B cell (primary cell): ENCODE measurements around the gene FAM114A1. TPM values are rescaled to one million over a fixed set of nuclear protein-coding genes. Genes with fewer than 3 reads are reported as not detected.

Source experiments
- ATAC-seq: fragments of 200-7000 bp; cut with Tn5 transposase; one replicate; pipeline ENCODE4 v1.10.0; 2021; ENCODE audit warnings: low read depth, mild to moderate bottlenecking, moderate number of reproducible peaks, moderate library complexity
- CTCF ChIA-PET: fragments of 350-600 bp; sonication (Branson Sonifier 250); formaldehyde crosslinking; loops from one replicate; lab custom pipeline; 2021; ENCODE audit warnings: antibody characterized with exemption, inconsistent platforms; lab: Charles Lee
- POLR2A ChIA-PET: fragments of 350-600 bp; sonication (Branson Sonifier 250); formaldehyde crosslinking; loops from one replicate; lab custom pipeline; 2021; ENCODE audit warnings: antibody characterized with exemption; lab: Charles Lee
- DNase-seq: peaks from one replicate; pipeline ENCODE4 v3.0.0; 2013
- H2AFZ ChIP-seq: 2 replicates; pipeline ENCODE4 v1.6.1; 2012; ENCODE audit warnings: mild to moderate bottlenecking, low read depth, low read length; ENCODE audit not compliant: insufficient read depth, poor library complexity, severe bottlenecking
- H3K27ac ChIP-seq, 2 donors: 1 replicate in 1 of 2; 2 replicates in 1 of 2; pipeline ENCODE4 v1.5.1; 2012 to 2013; ENCODE audit warnings: low read length in 2 of 2, mild to moderate bottlenecking in 2 of 2, moderate library complexity in 1 of 2
- H3K27me3 ChIP-seq, 4 experiments: fragments of 200-600 bp in 1 of 4; sonication (generic) in 1 of 4; replicated peaks in 1 of 4; 1 replicate in 2 of 4; 2 replicates in 2 of 4; pipeline versions ENCODE4 v1.6.1 to v1.7.0; 2013 to 2016; ENCODE audit warnings: low read length in 3 of 4, mild to moderate bottlenecking in 2 of 4, mixed read lengths in 1 of 4, moderate library complexity in 1 of 4; ENCODE audit not compliant: insufficient read depth in 4 of 4, control insufficient read depth in 3 of 4; ENCODE audit errors: control extremely low read depth in 1 of 4
- H3K36me3 ChIP-seq, 2 experiments: replicated peaks in 1 of 2; 1 replicate in 1 of 2; 2 replicates in 1 of 2; pipeline versions ENCODE4 v1.6.1 to v1.7.1; 2013; ENCODE audit warnings: low read length in 1 of 2; ENCODE audit not compliant: insufficient read depth in 2 of 2, control insufficient read depth in 1 of 2; ENCODE audit errors: control extremely low read depth in 1 of 2, extremely low read depth in 1 of 2
- H3K4me1 ChIP-seq, 2 donors: fragments of 200-600 bp in 1 of 2; sonication (generic) in 1 of 2; 1 replicate in 1 of 2; 2 replicates in 1 of 2; pipeline versions ENCODE4 v1.5.1 to v1.6.1; 2013 to 2017; ENCODE audit warnings: low read length in 2 of 2; ENCODE audit not compliant: control insufficient read depth in 2 of 2, insufficient read depth in 2 of 2
- H3K4me2 ChIP-seq: replicated peaks from 2 replicates; pipeline ENCODE3; 2012; ENCODE audit warnings: mild to moderate bottlenecking, low read depth, low read length; ENCODE audit not compliant: poor library complexity, severe bottlenecking
- H3K4me3 ChIP-seq, 5 experiments: fragments of 200-600 bp in 1 of 5; sonication (generic) in 1 of 5; 1 replicate in 3 of 5; 2 replicates in 2 of 5; pipeline versions ENCODE4 v1.5.1 to v1.7.0; 2011 to 2016; ENCODE audit warnings: low read length in 4 of 5, mild to moderate bottlenecking in 4 of 5, low read depth in 2 of 5, control low read depth in 1 of 5, moderate library complexity in 1 of 5; ENCODE audit not compliant: insufficient read depth in 1 of 5; ENCODE audit errors: control extremely low read depth in 1 of 5, extremely low read depth in 1 of 5
- H3K79me2 ChIP-seq: fragments of 200-600 bp; sonication (generic); one replicate; pipeline ENCODE4 v1.6.0; 2016; ENCODE audit warnings: low read length; ENCODE audit not compliant: control insufficient read depth, insufficient read depth
- H3K9ac ChIP-seq: fragments of 200-600 bp; sonication (generic); 2 replicates; pipeline ENCODE4 v1.6.1; 2017; ENCODE audit warnings: mild to moderate bottlenecking, low read length, moderate library complexity
- H3K9me3 ChIP-seq, 3 donors: one replicate each; pipeline versions ENCODE4 v1.6.1 to v1.7.1; 2013; ENCODE audit warnings: low read length in 2 of 3; ENCODE audit not compliant: control insufficient read depth in 2 of 3, insufficient read depth in 1 of 3; ENCODE audit errors: control extremely low read depth in 1 of 3
- H4K20me1 ChIP-seq: 2 replicates; pipeline ENCODE4 v1.6.0; 2012; ENCODE audit warnings: mild to moderate bottlenecking, low read length; ENCODE audit not compliant: insufficient read depth, control insufficient read depth, poor library complexity, severe bottlenecking
- H3K27ac Mint-ChIP-seq: one replicate; pipeline ENCODE4 v1.8.0; 2021; ENCODE audit warnings: mixed read lengths
- H3K27me3 Mint-ChIP-seq: one replicate; pipeline ENCODE4 v1.8.0; 2021; ENCODE audit warnings: mixed read lengths
- H3K4me1 Mint-ChIP-seq: one replicate; pipeline ENCODE4 v1.8.0; 2021; ENCODE audit warnings: mixed read lengths
- H3K4me3 Mint-ChIP-seq: one replicate; pipeline ENCODE4 v1.8.0; 2021; ENCODE audit warnings: mixed read lengths
- H3K9me3 Mint-ChIP-seq: one replicate; pipeline ENCODE4 v1.8.0; 2022; ENCODE audit warnings: mixed read lengths; ENCODE audit not compliant: insufficient read depth
- EZH2 ChIP-seq: IDR thresholded peaks from 2 replicates; pipeline ENCODE4 v1.6.1; 2012; ENCODE audit warnings: borderline replicate concordance, low read depth, mild to moderate bottlenecking, moderate library complexity, low read length; ENCODE audit not compliant: insufficient read depth, poor library complexity, severe bottlenecking
- WGBS: methylation state at CpG from one replicate; pipeline ENCODE4 v1.1.5; 2013; ENCODE audit warnings: missing lambda C conversion rate; ENCODE audit not compliant: insufficient coverage; 5-methylcytosine and 5-hydroxymethylcytosine counted together
- intact Hi-C: fragments of 100-400 bp; cut with micrococcal nuclease; formaldehyde crosslinking; loops from one replicate; pipeline ENCODE4 v1.10.0; 2022
- polyA plus RNA-seq: library from polyadenylated mRNA; depleted of rRNA; stranded (reverse); fragments of >200 nt; gene quantifications from 2 replicates; pipeline ENCODE4 v1.2.3, GENCODE V29; 2012
- total RNA-seq, 2 donors: library from RNA; stranded (reverse); fragments of 120-200 nt in 1 of 2; gene quantifications; 1 replicate in 1 of 2; 2 replicates in 1 of 2; pipeline versions ENCODE4 v1.2.3 to v1.2.4, GENCODE V29; 2013 to 2022
- TF ChIP-seq, protein P1 (sequence below): fragments of 200-600 bp; IDR thresholded peaks from one replicate; pipeline ENCODE4 v1.8.0; 2022; ENCODE audit warnings: antibody characterized with exemption, mild to moderate bottlenecking

FAM114A1 gene
- total and polyA plus RNA-seq, 2 donors (not counting 1 experiment from before 2014, with no cell fraction given): 0.30 to 2.9 TPM

DNA sequence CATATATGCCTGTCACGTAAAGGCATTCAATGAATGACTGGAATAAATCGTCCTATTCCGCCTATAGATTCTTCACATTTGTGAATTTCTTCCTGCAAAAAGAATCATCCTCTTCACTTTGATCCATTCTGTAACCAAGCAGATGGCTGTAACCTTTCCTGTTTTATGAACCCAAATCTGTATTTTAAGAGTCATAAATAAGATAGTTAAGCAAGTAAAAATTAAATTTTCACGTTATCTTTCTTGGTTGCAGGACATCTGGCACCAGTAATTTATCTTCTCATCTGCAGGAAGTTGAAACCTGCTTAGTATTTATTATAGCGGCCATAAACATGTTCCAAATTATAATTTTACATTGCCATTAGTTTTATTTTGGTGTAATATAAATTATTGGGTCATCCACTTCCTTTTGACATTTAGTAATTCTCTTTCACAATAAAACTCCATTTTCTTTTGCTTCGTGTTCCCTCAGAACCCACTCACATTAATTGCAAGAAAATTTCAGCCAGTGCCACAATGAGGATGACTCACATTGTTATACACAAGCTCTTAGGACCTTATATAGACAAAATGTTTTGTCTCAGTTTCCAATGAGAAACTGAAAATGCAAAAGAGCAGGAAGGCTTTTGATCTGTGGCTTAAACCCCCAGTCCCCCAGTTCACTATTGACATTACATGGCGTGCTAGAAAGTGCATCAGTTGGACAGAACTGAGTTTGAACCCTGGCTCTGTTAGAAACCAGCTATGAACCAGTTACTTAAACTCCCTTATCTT lies 113.5 kb downstream of the FAM114A1 start:
- Histone ChIP-seq H3K9ac (no peak overlapping the region), H3K27ac (no peak overlapping the region), H3K4me1 (peaks cover 17 to 22% of the 10 kb centered on the region in 2 donors), H3K9me3 (no peaks in the 10 kb centered on the region), H4K20me1 (no peaks in the 10 kb centered on the region), H3K4me2 (no peak overlapping the region), H3K27me3 (no peaks in the 10 kb centered on the region), H2AFZ (no peak overlapping the region), H3K4me3 (no peak overlapping the region), H3K79me2 (peaks cover 13% of the 10 kb centered on the region), H3K36me3 (peaks cover 15 to 77% of the 10 kb centered on the region in 2 experiments)
- TF ChIP-seq, protein P1, sequence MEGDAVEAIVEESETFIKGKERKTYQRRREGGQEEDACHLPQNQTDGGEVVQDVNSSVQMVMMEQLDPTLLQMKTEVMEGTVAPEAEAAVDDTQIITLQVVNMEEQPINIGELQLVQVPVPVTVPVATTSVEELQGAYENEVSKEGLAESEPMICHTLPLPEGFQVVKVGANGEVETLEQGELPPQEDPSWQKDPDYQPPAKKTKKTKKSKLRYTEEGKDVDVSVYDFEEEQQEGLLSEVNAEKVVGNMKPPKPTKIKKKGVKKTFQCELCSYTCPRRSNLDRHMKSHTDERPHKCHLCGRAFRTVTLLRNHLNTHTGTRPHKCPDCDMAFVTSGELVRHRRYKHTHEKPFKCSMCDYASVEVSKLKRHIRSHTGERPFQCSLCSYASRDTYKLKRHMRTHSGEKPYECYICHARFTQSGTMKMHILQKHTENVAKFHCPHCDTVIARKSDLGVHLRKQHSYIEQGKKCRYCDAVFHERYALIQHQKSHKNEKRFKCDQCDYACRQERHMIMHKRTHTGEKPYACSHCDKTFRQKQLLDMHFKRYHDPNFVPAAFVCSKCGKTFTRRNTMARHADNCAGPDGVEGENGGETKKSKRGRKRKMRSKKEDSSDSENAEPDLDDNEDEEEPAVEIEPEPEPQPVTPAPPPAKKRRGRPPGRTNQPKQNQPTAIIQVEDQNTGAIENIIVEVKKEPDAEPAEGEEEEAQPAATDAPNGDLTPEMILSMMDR: no peak
- TF ChIP-seq EZH2: no peak
- CTCF ChIA-PET: interaction anchor here (1.1 kb wide), 1 partner anchor 79 kb away, joined by 3 read pairs; no protein-coding TSS in a partner anchor
- no peak for DNase-seq
- Mint-ChIP-seq H3K9me3 (no peaks in the 10 kb centered on the region), H3K27me3 (no peaks in the 10 kb centered on the region), H3K4me3 (no peak overlapping the region), H3K27ac (no peak overlapping the region), H3K4me1 (peaks cover 31% of the 10 kb centered on the region)
- ATAC-seq: no peak
- POLR2A ChIA-PET: no interaction called here
- 100% methylated on average over 1 of the region's 7 CpGs for WGBS
- intact Hi-C loops: no loop called here

DNA sequence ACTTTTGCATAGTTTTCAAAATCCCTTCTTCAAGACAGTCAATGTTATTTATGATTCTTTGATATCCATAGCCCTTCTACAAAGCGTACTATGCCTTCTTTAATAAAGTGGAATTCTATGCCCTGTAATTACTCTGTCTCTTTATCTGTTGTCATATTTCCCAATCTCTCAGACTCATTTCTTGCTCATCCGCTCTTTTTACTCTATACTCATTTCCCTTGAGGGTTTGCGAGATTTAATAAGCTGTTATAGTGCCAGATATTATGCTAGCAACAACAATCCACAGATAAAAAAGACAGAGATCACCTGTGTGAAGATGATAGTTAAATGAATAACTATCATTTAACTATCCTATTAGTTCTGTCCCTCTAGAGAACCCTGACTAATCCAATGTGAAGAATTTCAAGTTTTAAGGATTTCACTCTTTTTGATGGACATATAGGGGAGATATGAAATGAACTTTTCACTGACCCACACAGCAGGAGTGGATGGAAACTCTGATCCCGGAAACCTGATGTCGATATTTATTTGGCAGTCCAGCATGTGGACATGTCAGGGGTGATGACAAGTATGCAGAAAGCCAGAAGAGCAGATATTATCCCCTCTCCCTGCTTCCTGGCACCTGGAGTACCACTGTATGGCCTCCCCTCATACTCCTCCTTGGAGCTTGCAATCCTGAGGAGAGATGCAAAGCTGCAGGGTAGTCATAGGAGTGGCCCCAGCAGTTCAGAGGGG lies 114.9 kb downstream of the FAM114A1 start:
- no peaks in the 10 kb centered on the region for H3K9me3 ChIP-seq
- Mint-ChIP-seq H3K27me3 (no peaks in the 10 kb centered on the region), H3K4me1 (peaks cover 42% of the 10 kb centered on the region), H3K9me3 (no peaks in the 10 kb centered on the region), H3K27ac (peak overlapping the region; percentile 26), H3K4me3 (no peak overlapping the region)
- WGBS: no CpG with 5 or more reads among the region's 5 CpGs
- no peak overlapping the region for H3K9ac ChIP-seq
- DNase-seq (no peak), ATAC-seq (no peak)
- H3K4me3 ChIP-seq: no peak overlapping the region
- no peak overlapping the region for H3K27ac ChIP-seq
- POLR2A ChIA-PET: no interaction called here
- CTCF ChIA-PET: no interaction called here
- peaks cover 13% of the 10 kb centered on the region for H3K79me2 ChIP-seq
- TF ChIP-seq, protein P1: no peak
- no peak for TF ChIP-seq EZH2
- peaks cover 14 to 68% of the 10 kb centered on the region in 2 experiments for H3K36me3 ChIP-seq
- intact Hi-C loops: no loop called here
- H3K4me2 ChIP-seq: no peak overlapping the region
- H3K4me1 ChIP-seq: peaks cover 29 to 32% of the 10 kb centered on the region in 2 donors
- H2AFZ ChIP-seq: no peak overlapping the region
- no peaks in the 10 kb centered on the region for H3K27me3 ChIP-seq
- H4K20me1 ChIP-seq: no peaks in the 10 kb centered on the region
